Spleen (tissue), 7 donors: Measurements from ENCODE around the gene GHRHR.

ENCODE experiments used
- CTCF ChIP-seq, 11 experiments: fragments of 200-600 bp in 7 of 11; fragments of 450-650 bp in 4 of 11; sonication (generic) in 4 of 11; IDR thresholded peaks in 8 of 11; conservative IDR thresholded peaks in 3 of 11; 1 replicate in 7 of 11; 2 replicates in 4 of 11; pipeline versions ENCODE4 v1.4.0 to v1.8.0; 2016 to 2021; ENCODE audit warnings: antibody characterized with exemption in 11 of 11, inconsistent platforms in 4 of 11, mild to moderate bottlenecking in 1 of 11
- POLR2A ChIP-seq, 3 donors: fragments of 450-650 bp; IDR thresholded peaks; one replicate each; pipeline ENCODE4 v1.5.1; 2017; ENCODE audit warnings: antibody characterized with exemption in 3 of 3, mild to moderate bottlenecking in 1 of 3
- POLR2AphosphoS5 ChIP-seq, 3 donors: sonication (generic); formaldehyde crosslinking; IDR thresholded peaks; one replicate each; pipeline ENCODE4 v1.5.1; 2017; ENCODE audit warnings: antibody characterized with exemption in 3 of 3
- donor health status: DM: no; HTN: no; CAD: no; lungs with moderate emphysema.
- donor health status: DM: no; HTN: no; CAD: no.
- donor health status: DM: no; HTN: no; CAD: no.

- TF ChIP-seq POLR2AphosphoS5 (IDR thresholded peaks at IDR 0.05): no peak
- no peak for TF ChIP-seq CTCF (IDR thresholded peaks at IDR 0.05 in 8 of 11, conservative IDR thresholded peaks at IDR 0.05 in 3 of 11)
- no peak for TF ChIP-seq POLR2A (IDR thresholded peaks at IDR 0.05)
Observed at GRCh38 chr7:30973292-30973691, 9.5 kb downstream of the GHRHR start.
